Breast epithelium (tissue), 4 donors: ENCODE measurements around the gene EIF3L. TPM values are rescaled to one million over a fixed set of nuclear protein-coding genes. Genes with fewer than 3 reads are reported as not detected.
A peak's percentile ranks its signal among the peaks of the same experiment; 100 is the strongest.

Experiments
- DNase-seq, 2 donors: peaks; one replicate each; pipeline ENCODE4 v3.0.0-alpha.2; 2019; ENCODE audit warnings: low spot score in 2 of 2
- H3K27ac ChIP-seq, 2 donors: fragments of 200-600 bp; sonication (generic) in 1 of 2; one replicate each; pipeline ENCODE4 v1.5.1; 2016 to 2019; ENCODE audit warnings: mild to moderate bottlenecking in 1 of 2
- H3K27me3 ChIP-seq, 2 donors: fragments of 200-600 bp; sonication (generic) in 1 of 2; one replicate each; pipeline versions ENCODE4 v1.5.1 to v1.6.0; 2017 to 2019; ENCODE audit warnings: control low read depth in 1 of 2, mild to moderate bottlenecking in 1 of 2
- H3K36me3 ChIP-seq: fragments of 200-600 bp; one replicate; pipeline ENCODE4 v1.5.1; 2019
- H3K4me1 ChIP-seq, 2 donors: fragments of 200-600 bp; sonication (generic); one replicate each; pipeline ENCODE4 v1.5.1; 2016 to 2019; ENCODE audit warnings: control low read depth in 1 of 2
- H3K4me3 ChIP-seq, 3 donors: fragments of 200-600 bp; sonication (generic); 1 replicate in 2 of 3; 2 replicates in 1 of 3; pipeline ENCODE4 v1.5.1; 2016 to 2019; ENCODE audit warnings: mild to moderate bottlenecking in 3 of 3, moderate library complexity in 2 of 3
- H3K9me3 ChIP-seq, 2 donors: fragments of 200-600 bp; sonication (generic) in 1 of 2; one replicate each; pipeline ENCODE4 v1.5.1; 2016 to 2019; ENCODE audit warnings: control low read depth in 1 of 2
- CTCF ChIP-seq, 3 donors: fragments of 450-650 bp; IDR thresholded peaks; one replicate each; pipeline ENCODE4 v1.5.1; 2016 to 2017; ENCODE audit warnings: antibody characterized with exemption in 3 of 3, mild to moderate bottlenecking in 3 of 3, moderate library complexity in 3 of 3
- POLR2A ChIP-seq: fragments of 450-650 bp; IDR thresholded peaks from one replicate; pipeline ENCODE4 v1.6.1; 2016; ENCODE audit warnings: antibody characterized with exemption, mild to moderate bottlenecking, moderate library complexity
- POLR2AphosphoS5 ChIP-seq, 3 donors: sonication (generic); formaldehyde crosslinking; IDR thresholded peaks; one replicate each; pipeline ENCODE4 v1.6.1; 2017; ENCODE audit warnings: antibody characterized with exemption in 3 of 3
- intact Hi-C: fragments of 100-400 bp; cut with DNase I; formaldehyde crosslinking; loops from one replicate; pipeline ENCODE4 v1.15.1; 2023; ENCODE audit warnings: low total_unique reads
- total RNA-seq, 3 donors: library from RNA; depleted of rRNA; stranded (reverse); fragments of >200 nt; gene quantifications; one replicate each; pipeline ENCODE4 v1.1.0, GENCODE V29; 2016

The EIF3L gene
- total RNA-seq, 3 donors from 2014 or later: 471 to 569 (median 490) TPM

- no peaks in the 10 kb centered on the region for H3K27me3 ChIP-seq
- TF ChIP-seq POLR2A (no peak), CTCF (IDR thresholded peaks at IDR 0.05) (no peak), POLR2AphosphoS5 (IDR thresholded peaks at IDR 0.05) (no peak)
- H3K36me3 ChIP-seq: no peaks in the 10 kb centered on the region
- no peak for DNase-seq
- peak overlapping the region; percentile 58 to 78 (median 69) for H3K4me3 ChIP-seq
- H3K27ac ChIP-seq: peak overlapping the region; percentile 94 to 98
- intact Hi-C loops: no loop called here
- H3K9me3 ChIP-seq: no peaks in the 10 kb centered on the region
- H3K4me1 ChIP-seq: peaks cover 4 to 12% of the 10 kb centered on the region in 2 donors
These were observed 45.4 kb upstream of the EIF3L start for GRCh38 chr22:37803639-37804351.

GRCh38 chr22:37804352-37804880, 44.8 kb upstream of the EIF3L start:
- TF ChIP-seq POLR2AphosphoS5 (IDR thresholded peaks at IDR 0.05): no peak
- TF ChIP-seq CTCF (IDR thresholded peaks at IDR 0.05): no peak
- no peak for TF ChIP-seq POLR2A
- H3K27me3 ChIP-seq: no peaks in the 10 kb centered on the region
- intact Hi-C loops: no loop called here
- H3K9me3 ChIP-seq: no peaks in the 10 kb centered on the region
- H3K27ac ChIP-seq: peak overlapping the region; percentile 94 to 98
- peak overlapping the region; percentile 58 to 78 (median 69) for H3K4me3 ChIP-seq
- H3K4me1 ChIP-seq: peaks cover 4 to 12% of the 10 kb centered on the region in 2 donors
- no peaks in the 10 kb centered on the region for H3K36me3 ChIP-seq
- DNase-seq: no peak

GRCh38 chr22:37804881-37805809, 44.1 kb upstream of the EIF3L start:
- peak overlapping the region; percentile 94 to 98 for H3K27ac ChIP-seq
- H3K4me3 ChIP-seq: peak overlapping the region; percentile 58 to 78 (median 69)
- TF ChIP-seq POLR2AphosphoS5 (IDR thresholded peaks at IDR 0.05) (peak; percentile 83 to 93 (median 92)), POLR2A (peak; percentile 89), CTCF (IDR thresholded peaks at IDR 0.05) (no peak)
- no peaks in the 10 kb centered on the region for H3K27me3 ChIP-seq
- intact Hi-C loops: no loop called here
- H3K36me3 ChIP-seq: no peaks in the 10 kb centered on the region
- DNase-seq: peak; percentile 90 to 94
- no peaks in the 10 kb centered on the region for H3K9me3 ChIP-seq
- peaks cover 4 to 12% of the 10 kb centered on the region in 2 donors for H3K4me1 ChIP-seq

GRCh38 chr22:37805810-37806277, 43.4 kb upstream of the EIF3L start:
- H3K27ac ChIP-seq: peak overlapping the region; percentile 94 to 98
- H3K27me3 ChIP-seq: no peaks in the 10 kb centered on the region
- H3K4me3 ChIP-seq: peak overlapping the region; percentile 58 to 78 (median 69)
- DNase-seq: no peak
- no peaks in the 10 kb centered on the region for H3K36me3 ChIP-seq
- intact Hi-C loops: no loop called here
- TF ChIP-seq POLR2A (no peak), POLR2AphosphoS5 (IDR thresholded peaks at IDR 0.05) (no peak), CTCF (IDR thresholded peaks at IDR 0.05) (no peak)
- H3K4me1 ChIP-seq: peaks cover 4 to 12% of the 10 kb centered on the region in 2 donors
- H3K9me3 ChIP-seq: no peaks in the 10 kb centered on the region
